Fibroblast of skin of abdomen (primary cell): ENCODE measurements around the gene APH1A.
"Not testable (repeated sequence)": the region's sequence is repeated elsewhere in the genome, so short reads cannot be mapped to it uniquely, and the experiment has no call there.

Experiments
- DNase-seq: peaks from one replicate; pipeline ENCODE4 v3.0.0-alpha.2; 2013

APH1A gene

GRCh38 chr1:150267896-150268295 is 920 bp downstream of the APH1A start:
- no peak for DNase-seq

- DNase-seq = no peak
These were observed 5.3 kb downstream of the APH1A start for GRCh38 chr1:150263549-150263948.

- no peak for DNase-seq
These were observed 6.2 kb downstream of the APH1A start for GRCh38 chr1:150262388-150263320.

- DNase-seq = no peak
These were observed 7.4 kb downstream of the APH1A start for GRCh38 chr1:150261367-150261766.

- DNase-seq = no peak
These were observed 8.8 kb downstream of the APH1A start for GRCh38 chr1:150259758-150260669.

- DNase-seq = no peak
These were observed 9.6 kb downstream of the APH1A start for GRCh38 chr1:150259217-150259616.

GRCh38 chr1:150257624-150258585 is 10.9 kb downstream of the APH1A start, which contains the start of gene CA14:
TSS of gene CA14 (plus strand) at chr1:150257774. CDS start at chr1:150258129, 355 bp downstream.
- no peak for DNase-seq

- peak; percentile 68 for DNase-seq
These were observed 12.1 kb downstream of the APH1A start for GRCh38 chr1:150256554-150257341.

GRCh38 chr1:150256198-150256553 is 12.6 kb downstream of the APH1A start:
- DNase-seq = no peak

- DNase-seq = no peak
These were observed 18.9 kb downstream of the APH1A start for GRCh38 chr1:150249936-150250335.

- DNase-seq = no peak
These were observed 25.8 kb downstream of the APH1A start for GRCh38 chr1:150243003-150243402.

- DNase-seq = no peak
These were observed 31.1 kb downstream of the APH1A start for GRCh38 chr1:150237746-150238145.

- not testable (repeated sequence) for DNase-seq
These were observed 31.6 kb downstream of the APH1A start for GRCh38 chr1:150237176-150237575.

- no peak for DNase-seq
These were observed 32.2 kb downstream of the APH1A start for GRCh38 chr1:150236614-150237100.

GRCh38 chr1:150235852-150236613 is 32.8 kb downstream of the APH1A start, which contains the start of gene ANP32E:
TSS of gene ANP32E (minus strand) at chr1:150236112. CDS start at chr1:150235786, 326 bp downstream.
- DNase-seq = peak; percentile 100

GRCh38 chr1:150235294-150235851 is 33.4 kb downstream of the APH1A start:
- DNase-seq = peak; percentile 4

GRCh38 chr1:150234566-150235293 is 34.1 kb downstream of the APH1A start:
- DNase-seq = peak; percentile 70

GRCh38 chr1:150234309-150234565 is 34.6 kb downstream of the APH1A start:
- no peak for DNase-seq
